SH-SY5Y (cell line): ENCODE results near the gene MGST2.

Source experiments
- GATA2 ChIP-seq: IDR thresholded peaks from 2 replicates; pipeline ENCODE4 v1.6.1; 2011; ENCODE audit warnings: mild to moderate bottlenecking, low read depth, low read length
- GATA3 ChIP-seq: IDR thresholded peaks from 2 replicates; pipeline ENCODE4 v1.6.1; 2011; ENCODE audit warnings: low read depth, mild to moderate bottlenecking, low read length, moderate library complexity

The MGST2 gene

GRCh38 chr4:139665690-139666529, at the start of gene MGST2:
MGST2 (plus strand) TSS chr4:139665819; CDS start chr4:139666020, 201 bp downstream.
- no peak for TF ChIP-seq GATA2
- TF ChIP-seq GATA3 = no peak

GRCh38 chr4:139617702-139618490, 47.7 kb upstream of the MGST2 start:
- TF ChIP-seq GATA3 (no peak), GATA2 (no peak)

GRCh38 chr4:139619644-139620043, 46.0 kb upstream of the MGST2 start:
- no peak for TF ChIP-seq GATA2
- no peak for TF ChIP-seq GATA3

GRCh38 chr4:139622901-139623381, 42.7 kb upstream of the MGST2 start:
- TF ChIP-seq GATA3 = no peak
- no peak for TF ChIP-seq GATA2

- TF ChIP-seq GATA2 (no peak), GATA3 (no peak)
Measured at GRCh38 chr4:139624441-139625092, 41.1 kb upstream of the MGST2 start.

GRCh38 chr4:139625093-139625455, 40.5 kb upstream of the MGST2 start:
- TF ChIP-seq GATA3 (no peak), GATA2 (no peak)

- TF ChIP-seq GATA2 (no peak), GATA3 (no peak)
Measured at GRCh38 chr4:139625482-139625881, 40.1 kb upstream of the MGST2 start.

GRCh38 chr4:139628184-139629012, 37.2 kb upstream of the MGST2 start:
- TF ChIP-seq GATA3 (no peak), GATA2 (no peak)

GRCh38 chr4:139629436-139630125, 36.0 kb upstream of the MGST2 start:
- no peak for TF ChIP-seq GATA2
- no peak for TF ChIP-seq GATA3

GRCh38 chr4:139630126-139630495, 35.5 kb upstream of the MGST2 start:
- TF ChIP-seq GATA3 (no peak), GATA2 (no peak)

- TF ChIP-seq GATA2 (no peak), GATA3 (no peak)
Measured at GRCh38 chr4:139630991-139631390, 34.6 kb upstream of the MGST2 start.

GRCh38 chr4:139631791-139632190, 33.8 kb upstream of the MGST2 start:
- no peak for TF ChIP-seq GATA2
- TF ChIP-seq GATA3 = no peak

- TF ChIP-seq GATA3 (no peak), GATA2 (no peak)
Measured at GRCh38 chr4:139633195-139633594, 32.4 kb upstream of the MGST2 start.

- no peak for TF ChIP-seq GATA3
- TF ChIP-seq GATA2 = no peak
Measured at GRCh38 chr4:139633661-139634060, 32.0 kb upstream of the MGST2 start.
